ENCODE measurements around the gene ANTKMT.

DNA sequence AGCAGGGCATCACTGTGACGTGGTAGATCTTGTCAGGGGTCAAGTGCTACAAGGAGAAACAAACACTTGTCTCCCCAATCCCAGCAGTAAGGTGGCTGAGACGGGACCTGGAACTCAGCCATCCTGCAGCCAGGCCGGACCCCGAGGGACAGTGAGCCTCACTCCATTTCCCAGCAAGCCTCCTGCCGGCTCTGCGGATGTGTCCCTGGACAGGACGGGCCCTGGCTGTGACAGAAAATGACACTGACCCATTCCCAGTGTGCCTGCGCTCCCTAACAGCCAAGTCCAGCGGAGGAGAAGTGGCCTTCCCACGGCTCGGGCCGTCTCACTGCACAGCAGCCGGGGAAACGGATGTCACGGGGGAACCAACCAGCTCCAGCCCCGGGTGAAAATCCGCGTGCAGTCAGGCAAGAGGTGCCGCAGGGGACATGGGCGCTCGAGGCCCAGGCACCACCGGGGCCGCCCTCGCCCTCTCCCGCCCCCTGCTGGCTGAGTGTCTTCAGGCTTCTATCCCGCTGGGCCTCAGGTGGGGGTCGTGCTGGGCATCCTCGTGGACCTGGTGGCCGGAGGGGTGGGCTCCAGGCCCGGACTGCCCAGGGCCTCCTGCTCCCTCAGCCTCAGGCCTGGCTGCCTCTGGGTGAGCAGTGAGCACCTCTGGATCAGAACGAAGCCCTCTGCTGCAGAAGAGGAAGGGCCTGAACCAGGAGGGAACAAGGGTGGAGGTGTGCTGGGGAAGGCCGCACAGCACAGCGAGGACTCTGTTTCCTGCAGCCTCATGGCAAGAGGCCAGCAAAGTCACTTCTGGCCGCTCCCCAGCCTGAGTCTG is 12.6 kb downstream of the ANTKMT start:
- TF ChIP-seq, protein P1, sequence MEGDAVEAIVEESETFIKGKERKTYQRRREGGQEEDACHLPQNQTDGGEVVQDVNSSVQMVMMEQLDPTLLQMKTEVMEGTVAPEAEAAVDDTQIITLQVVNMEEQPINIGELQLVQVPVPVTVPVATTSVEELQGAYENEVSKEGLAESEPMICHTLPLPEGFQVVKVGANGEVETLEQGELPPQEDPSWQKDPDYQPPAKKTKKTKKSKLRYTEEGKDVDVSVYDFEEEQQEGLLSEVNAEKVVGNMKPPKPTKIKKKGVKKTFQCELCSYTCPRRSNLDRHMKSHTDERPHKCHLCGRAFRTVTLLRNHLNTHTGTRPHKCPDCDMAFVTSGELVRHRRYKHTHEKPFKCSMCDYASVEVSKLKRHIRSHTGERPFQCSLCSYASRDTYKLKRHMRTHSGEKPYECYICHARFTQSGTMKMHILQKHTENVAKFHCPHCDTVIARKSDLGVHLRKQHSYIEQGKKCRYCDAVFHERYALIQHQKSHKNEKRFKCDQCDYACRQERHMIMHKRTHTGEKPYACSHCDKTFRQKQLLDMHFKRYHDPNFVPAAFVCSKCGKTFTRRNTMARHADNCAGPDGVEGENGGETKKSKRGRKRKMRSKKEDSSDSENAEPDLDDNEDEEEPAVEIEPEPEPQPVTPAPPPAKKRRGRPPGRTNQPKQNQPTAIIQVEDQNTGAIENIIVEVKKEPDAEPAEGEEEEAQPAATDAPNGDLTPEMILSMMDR (IDR thresholded peaks at IDR 0.05; ENCODE audit: insufficient read depth, low read length), result peak; percentile 20
- no peak for TF ChIP-seq GABPA (IDR thresholded peaks at IDR 0.05; ENCODE audit: low read depth)

Measured in HL-60 (cell line).